HL-60/S4 treated with phorbol 12-myristate 13-acetate at 8.2 ng/mL for 4 days and 3 days (cell line): ENCODE results near the gene CELF5.
"Not testable (repeated sequence)": the region's sequence is repeated elsewhere in the genome, so short reads cannot be mapped to it uniquely, and the experiment has no call there.

ENCODE experiments used
- in situ Hi-C: fragments of 300-500 bp; cut with MboI; formaldehyde crosslinking; loops from 2 replicates; pipeline ENCODE4 v1.15.0; 2022; ENCODE audit warnings: low sequenced_read_pairs

Gene CELF5

DNA sequence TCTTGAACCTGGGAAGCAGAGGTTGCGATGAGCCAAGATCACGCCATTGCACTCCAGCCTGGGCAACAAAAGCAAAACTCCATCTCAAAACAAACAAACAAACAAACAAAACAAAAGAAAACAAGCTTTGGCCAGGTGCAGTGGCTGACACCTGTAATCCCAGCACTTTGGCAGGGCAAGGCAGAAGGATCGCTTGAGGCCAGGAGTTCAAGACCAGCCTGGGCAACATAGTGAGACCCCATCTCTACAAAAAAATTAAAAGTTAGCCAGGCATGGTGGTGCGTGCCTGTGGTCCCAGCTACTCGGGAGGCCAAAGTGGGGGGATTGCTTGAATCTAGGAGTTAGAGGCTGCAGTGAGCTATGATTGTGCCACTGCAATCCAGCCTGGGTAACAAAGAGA lies 64.0 kb downstream of the CELF5 start:
- in situ Hi-C loops, result not testable (repeated sequence)

DNA sequence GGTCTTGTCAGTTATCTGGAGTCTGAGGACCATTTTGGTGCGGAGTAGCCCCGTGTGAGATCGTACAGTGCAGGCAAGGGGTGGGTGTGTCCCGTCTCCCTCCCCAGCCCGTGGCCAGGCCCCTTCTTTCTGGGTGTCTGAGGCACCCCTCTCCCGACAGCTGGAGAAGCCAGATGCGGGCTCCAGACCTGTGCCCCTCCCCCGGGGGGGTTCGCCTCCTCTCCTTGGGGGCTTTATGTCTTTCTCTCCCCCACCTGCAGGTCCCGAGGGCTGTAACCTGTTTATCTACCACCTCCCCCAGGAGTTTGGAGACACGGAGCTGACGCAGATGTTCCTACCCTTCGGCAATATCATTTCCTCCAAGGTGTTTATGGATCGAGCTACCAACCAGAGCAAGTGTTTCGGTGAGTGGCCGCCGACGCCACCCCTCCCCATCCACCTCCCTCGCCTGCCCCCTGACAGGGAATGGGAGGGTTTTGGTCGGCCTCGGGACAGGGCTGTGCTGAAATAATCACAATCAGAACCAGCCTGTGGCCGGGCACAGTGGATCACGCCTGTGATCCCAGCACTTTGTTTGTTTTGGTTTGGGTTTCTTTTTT lies 65.6 kb downstream of the CELF5 start:
- in situ Hi-C loops, result no loop called here

DNA sequence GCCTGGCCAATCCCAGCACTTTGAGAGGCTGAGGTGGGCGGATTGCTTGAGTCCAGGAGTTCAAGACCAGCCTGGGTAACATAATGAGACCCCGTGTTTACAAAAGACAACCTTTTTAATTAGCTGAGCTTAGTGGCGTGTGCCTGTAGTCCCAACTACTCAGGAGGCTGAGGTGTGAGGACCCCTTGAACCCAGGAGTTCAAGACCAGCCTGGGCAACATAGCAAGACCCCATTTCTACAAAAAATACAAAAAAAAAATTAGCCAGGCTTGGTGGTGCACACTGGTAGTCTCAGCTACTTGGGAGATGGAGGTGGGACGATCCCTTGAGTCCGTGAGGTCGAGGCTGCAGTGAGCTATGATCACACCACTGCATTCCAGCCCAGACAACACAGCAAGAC lies 66.4 kb downstream of the CELF5 start:
- in situ Hi-C loops, result not testable (repeated sequence)

DNA sequence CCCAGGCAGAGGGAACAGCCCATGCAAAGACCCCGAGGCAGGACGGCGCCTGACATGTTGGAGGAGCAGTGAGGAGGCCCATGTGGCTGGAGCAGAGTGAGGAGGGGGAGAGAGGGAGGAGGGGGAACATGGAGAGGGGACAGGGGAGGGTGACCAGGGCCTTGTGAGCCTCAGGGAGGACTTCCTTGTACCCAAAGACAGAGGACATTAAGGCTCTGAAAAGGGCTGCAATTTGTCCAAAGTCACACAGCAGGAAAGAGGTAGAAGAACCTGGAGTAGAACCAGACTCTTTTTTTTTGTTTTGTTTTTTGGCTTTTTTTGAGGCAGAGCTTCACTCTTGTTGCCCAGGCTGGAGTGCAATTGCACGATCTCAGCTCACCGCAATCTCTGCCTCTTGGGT lies 67.2 kb downstream of the CELF5 start:
- in situ Hi-C loops, result no loop called here

DNA sequence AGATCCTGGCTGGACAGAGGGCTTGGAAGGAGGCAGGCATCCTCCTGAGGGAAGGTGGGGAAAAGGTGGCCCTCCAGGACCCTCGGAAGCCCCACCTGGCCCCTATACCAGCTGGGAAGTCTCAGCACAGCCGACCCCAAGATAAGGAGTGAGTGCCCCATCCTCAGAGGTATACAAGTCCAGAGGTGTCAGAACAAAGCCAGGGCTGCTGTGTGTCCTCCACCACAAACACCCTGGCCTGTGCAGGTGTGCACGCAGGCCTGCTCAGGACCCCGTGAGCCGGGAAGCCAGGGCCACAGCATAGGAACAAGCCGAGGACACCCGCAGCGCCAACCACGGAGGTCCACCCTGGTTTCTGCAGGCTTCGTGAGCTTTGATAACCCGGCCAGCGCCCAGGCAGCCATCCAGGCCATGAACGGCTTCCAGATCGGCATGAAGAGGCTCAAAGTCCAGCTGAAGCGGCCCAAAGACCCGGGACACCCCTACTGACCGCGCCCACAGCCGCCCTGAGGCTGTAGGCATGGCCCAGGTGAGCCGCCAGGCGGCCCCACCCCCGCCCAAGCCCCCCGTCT lies 68.6 kb downstream of the CELF5 start:
- in situ Hi-C loops, result no loop called here

DNA sequence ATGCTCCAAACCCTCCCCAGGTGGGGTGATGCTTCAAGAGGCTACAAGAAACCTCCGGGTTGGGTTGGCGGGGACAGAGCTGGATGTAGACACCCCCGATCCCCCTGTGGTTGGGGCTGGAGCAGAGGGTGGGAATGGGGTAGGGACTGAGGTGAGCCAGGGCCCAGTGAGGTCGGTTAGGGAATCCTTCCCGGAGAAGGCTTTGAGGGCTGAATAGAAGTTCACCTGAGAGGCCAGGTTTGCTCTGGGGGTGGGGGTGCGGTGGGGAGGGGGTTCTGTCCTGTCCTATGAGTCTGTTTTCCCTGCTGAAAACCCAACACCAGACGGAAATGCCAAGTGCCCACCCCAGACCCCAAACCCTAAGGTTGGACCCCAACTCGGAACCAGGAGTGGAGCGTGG lies 69.1 kb downstream of the CELF5 start:
- in situ Hi-C loops, result no loop called here

DNA sequence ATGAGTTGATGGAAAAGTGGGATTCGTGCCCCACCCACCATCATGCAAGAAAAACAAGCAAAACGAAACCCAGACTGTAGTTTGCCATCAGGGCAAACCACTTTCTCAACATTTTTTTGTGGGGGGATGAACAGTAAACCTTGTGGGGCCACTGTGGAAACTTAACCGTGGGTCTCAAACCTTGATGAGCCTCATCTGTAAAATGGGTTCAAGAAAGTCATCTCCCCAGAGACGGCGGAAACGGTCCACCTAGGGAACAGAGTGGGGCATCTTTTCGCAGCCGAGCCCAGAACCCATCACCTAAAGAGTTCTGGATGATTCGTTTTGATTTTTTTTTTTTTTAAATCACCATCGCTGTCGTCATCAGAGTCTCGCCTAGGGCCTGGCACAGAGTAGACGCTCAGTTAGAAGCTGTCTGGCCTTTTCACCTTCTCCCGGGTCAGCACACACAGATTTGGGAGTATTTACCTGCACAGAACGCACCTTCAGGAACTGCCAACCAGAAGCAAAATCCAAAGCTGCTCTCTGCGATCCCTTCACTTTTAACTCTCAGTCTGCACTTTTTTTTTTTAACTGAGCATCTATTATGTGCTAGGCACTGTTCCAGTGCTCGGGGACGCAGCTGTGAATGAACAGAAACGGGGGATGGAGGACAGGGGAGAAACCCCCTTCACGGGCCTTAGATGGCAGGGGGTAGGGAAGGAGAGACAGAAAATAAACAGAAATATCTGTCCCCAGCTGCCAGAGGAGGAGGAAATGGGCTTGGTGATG lies 69.8 kb downstream of the CELF5 start:
- in situ Hi-C loops, result no loop called here

DNA sequence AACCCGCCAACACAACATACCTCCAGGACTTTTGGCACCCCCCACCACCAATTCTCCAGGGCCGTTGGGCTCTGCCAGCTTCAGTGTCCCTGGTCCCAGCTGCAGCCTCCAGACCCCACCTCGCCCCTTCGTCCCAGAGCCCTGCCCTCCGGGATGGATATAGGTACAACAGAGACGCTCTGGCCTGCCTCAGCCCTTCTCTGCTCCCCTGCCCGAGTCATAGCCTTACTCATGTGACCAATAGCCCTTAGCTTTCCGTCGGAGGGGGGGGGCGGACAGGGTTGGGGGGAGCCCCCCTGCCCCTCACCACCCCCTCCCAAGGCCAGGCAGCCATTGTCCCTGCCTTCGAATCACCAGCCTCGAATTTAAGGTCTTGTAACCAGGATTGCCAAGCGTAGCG lies 71.1 kb downstream of the CELF5 start:
- in situ Hi-C loops, result no loop called here

DNA sequence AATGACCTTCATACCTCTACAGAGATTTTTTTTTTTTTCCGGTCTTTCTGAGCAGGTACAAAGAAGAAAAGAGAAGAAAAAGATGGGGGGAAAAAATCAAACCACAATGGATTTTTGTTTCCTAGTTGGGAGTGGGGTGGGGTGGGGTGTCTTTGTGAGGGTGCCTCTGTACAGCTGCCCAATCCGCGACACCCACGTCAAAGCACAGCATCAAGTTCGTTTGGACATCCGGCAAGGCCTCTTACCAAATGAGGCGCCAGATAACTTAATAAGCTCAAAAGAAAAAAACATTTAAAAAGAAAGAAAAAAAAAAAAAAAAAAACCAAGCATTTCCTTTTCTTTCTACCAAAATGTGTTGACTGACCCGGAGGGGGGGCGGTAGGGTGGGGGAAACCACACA lies 71.6 kb downstream of the CELF5 start:
- in situ Hi-C loops, result no loop called here

DNA sequence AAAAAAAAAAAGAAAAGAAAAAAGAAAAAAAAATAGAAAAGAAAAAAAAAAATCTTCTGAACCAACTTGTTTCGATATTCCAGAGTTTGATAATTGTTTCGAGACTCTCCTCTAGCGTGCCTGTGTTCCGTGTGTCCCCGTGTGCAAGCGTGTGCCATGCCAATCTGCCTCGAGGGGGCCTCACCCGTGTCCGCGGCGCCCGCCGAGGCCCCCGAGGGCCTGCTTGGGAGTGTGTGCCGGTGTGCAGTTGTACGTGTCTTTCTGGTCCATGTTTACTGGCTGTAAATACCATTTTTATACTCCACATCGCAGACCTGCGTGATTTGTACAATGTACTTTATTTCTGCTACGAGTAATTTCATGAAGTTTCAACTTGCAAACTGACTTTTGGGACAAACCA lies 72.0 kb downstream of the CELF5 start:
- in situ Hi-C loops, result no loop called here

DNA sequence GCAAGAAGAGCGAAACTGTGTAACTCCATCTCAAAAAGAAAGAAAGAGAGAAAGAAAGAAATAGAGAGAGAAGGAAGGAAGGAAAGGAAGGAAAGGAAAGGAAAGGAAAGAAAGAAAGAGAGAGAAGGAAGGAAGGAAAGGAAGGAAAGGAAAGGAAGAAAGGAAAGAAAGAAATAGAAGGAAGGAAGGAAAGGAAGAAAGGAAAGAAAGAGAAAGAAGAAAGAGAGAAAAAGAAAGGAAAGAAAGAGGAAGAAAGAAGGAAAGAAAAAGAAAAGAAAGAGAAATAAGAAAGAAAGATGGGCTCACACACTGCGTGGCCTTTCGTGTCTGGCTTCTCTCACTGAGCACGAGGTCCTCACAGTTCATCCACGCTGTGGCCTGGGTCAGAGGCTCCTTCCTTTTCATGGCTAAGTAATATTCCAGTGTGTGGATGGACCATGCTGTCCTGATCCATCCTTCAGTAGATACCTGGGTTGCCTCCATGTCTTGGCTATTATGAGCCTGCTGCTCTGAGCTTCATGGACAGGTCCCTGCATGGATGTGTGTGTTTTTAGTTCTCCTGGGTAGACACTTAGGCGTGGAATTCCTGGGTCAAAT lies 74.5 kb downstream of the CELF5 start:
- in situ Hi-C loops, result no loop called here

DNA sequence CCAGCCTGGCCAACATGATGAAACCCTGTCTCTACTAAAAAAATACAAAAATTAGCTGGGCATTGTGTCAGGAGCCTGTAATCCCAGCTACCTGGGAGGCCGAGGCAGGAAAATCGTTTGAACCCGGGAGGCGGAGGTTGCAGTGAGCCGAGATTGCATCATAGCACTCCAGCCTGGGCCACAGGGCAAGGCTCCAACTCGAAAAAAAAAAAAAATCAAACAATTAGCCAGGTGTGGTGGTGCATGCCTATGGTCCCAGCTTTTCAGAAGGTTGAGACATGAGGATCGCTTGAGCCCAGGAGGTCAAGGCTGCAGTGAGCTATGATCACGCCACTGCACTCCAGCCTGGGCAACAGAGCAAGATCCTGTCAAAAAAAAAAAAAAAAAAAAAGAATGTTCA lies 76.1 kb downstream of the CELF5 start:
- in situ Hi-C loops, result not testable (repeated sequence)

DNA sequence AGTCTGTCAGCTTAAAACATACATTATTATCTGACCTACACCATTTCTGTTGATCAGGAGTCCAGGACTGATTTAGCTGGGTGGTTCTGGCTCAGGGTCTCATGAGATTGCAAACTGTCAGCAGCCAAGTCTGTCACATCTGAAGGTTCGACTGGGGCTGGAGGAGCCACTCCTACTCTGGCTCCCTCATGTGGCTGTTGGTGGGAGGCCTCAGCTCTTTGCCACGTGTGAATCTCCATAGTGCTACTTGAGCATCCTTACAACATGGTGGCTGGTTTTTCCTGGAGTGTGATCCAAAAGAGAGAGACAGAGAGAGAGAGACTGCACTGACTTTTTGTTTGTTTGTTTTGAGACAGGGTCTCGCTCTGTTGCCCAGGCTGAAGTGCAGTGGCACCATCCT lies 78.3 kb downstream of the CELF5 start:
- in situ Hi-C loops, result no loop called here

DNA sequence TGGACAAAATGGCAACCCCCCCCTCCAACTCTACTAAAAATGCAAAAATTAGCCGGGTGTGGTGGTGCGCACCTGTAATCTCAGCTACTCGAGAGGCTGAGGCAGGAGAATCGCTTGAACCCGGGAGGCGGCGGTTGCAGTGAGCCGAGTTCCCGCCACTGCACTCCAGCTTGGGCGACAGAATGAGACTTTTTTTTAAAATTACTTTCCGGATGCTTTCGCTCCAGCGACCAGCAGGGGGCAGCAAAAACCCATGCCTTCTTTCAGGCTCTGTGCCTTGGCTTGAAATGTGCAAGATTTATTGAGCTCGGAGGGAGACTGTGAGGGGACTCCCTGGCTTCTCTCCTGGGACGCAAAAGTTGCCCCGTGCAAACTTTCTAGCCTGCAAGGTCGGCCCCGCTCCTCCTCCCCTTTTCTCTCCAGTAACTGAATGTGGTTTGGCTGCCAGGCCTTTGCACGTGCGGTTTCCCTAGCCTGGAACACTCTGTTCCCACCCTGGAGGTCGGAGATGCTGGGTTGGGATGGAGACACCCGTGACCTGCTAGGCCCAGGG lies 80.5 kb downstream of the CELF5 start:
- in situ Hi-C loops, result no loop called here

DNA sequence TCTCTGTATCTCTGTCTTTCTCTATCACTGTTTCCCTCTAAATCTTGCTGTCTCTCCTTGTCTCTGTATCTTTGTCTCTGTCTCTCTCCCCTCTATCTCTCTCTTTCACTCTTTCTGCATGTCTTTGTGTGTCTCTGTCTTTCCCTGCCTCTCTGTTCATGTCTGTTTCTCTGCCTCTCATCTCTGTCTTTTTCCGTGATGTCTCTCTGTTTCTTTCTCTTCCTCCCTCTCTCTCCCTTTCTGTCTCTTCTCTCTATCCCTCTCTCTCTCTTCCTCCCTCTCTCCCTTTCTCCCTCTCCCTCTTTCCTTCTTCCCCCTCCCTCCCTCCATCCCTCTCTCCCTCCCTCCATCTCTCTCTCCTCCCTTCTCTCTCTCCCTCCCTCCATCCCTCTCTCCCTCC lies 85.3 kb downstream of the CELF5 start:
- in situ Hi-C loops, result no loop called here

DNA sequence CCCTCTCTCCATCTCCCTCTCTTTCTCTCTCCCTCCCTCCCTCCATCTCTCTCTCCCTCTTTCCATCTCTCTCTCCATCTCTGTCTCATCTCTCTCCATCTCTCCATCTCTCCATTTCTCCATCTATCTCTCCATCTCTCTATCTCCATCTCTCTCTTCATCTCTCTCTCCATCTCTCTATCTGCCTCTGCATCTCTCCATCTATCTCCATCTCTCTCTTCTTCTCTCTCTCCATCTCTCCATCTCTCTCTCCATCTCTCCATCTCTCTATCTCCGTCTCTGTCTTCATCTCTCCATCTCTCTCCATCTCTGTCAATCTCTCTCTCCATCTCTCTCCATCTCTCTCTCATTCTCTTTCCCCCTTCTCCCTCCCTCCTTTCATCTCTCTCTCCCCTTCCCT lies 85.8 kb downstream of the CELF5 start:
- in situ Hi-C loops, result no loop called here

DNA sequence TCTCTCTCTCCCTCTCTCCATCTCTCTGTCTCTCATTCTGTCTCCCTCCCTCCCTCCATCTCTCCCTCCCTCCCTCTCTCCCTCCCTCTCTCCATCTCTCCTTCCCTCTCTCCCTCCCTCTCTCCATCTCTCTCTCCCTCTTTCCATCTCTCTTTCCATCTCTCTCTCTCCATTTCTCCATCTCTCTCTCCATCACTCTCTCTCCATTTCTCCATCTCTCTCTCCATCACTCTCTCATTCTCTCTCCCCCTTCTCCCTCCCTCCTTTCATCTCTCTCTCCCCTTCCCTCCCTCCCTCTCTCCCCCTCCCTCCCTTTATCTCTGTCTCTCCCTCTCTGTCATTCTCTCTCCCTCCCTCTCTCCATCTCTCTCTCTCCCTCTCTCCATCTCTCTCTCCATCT lies 86.2 kb downstream of the CELF5 start:
- in situ Hi-C loops, result no loop called here

DNA sequence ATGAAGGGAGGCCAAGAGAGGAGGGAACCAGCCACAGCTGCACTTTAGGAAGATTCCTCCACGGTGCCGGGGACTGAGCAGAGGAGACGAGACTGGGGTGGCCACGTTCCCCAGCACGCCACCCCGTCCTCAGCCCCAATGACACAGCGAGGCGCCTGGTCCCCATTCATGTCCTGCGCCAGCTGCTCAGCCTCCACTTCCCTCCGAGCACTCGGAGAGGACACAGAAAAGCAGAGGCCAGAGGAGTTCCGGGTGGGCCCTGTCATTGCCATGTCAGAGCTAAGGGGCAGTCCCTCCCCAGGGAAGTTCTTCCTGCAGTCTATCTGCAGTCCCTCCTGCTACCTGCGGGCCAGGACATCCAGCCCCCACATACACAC lies 88.7 kb downstream of the CELF5 start:
- in situ Hi-C loops, result no loop called here

DNA sequence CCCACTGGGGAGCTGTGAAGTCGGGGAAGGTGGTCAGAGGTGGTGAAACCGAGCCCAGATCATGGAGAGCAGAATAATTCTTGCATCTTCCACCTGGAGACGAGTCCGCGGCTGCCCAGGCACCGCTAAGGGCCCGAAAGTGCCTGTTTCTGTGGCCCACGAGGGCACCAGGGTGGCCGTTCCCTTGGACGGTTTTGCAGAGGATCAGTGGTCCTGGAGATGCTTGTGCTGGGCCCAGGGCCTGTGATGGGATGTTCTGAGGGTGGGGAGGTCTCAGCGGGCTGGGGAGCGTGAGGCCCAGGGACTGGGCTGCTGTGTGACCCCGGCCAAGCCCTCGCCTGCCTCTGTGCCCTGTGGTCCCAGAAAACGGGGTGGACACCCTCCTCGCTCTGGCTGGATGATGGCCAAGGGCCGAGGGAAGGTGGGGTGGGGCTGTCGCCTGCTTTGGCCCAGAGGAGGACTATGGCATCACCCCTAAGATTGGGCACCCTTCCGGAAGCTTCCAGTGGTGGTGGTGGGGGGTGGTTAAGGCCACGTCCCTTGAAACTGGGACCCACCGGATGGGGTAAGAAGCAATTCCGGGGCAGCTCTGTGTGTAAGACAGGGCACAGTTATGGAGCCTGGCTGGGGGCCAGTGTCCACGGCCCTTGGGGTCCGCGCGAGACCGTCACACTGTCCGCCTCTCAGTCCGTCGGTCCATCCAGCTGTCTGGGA lies 90.7 kb downstream of the CELF5 start:
- in situ Hi-C loops, result no loop called here

DNA sequence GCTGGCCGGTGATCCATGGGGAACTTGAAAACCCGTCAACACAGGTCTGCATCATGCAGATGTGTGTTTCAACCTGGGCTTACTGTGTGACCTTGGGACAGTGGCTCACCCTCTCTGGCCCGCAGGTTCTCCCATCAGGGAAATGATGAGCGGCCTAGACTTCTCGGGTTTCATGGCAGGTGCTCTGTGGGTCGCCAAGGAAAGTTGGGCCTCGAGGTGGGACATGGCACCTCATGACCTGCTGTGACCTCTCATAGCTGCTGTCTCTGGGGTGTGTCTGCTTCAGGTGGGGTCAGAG lies 91.2 kb downstream of the CELF5 start:
- in situ Hi-C loops, result no loop called here

DNA sequence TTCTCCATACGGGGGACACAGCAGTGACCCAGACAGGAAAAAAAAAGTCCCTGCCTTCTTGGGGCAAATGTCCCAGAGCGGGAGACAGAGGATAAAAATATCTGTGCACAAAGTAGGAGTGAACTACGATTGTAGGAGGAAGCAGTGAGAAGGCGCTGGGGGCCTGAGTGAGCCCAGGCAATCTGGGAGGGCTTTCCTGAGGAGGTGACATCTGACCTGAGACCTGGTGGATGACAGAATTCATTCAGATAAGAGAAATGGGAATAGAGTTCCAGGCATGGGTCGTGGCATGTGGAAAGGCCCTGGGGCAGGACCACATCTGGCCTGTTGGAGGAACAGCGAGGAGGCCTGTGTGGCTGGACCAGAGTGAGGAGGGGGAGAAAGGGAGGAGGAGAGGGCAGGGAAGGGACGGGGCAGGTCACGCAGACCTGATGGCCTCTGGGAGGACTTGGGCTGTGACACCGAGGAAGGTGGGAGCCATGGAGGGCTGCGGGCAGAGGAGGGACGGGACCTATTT lies 91.7 kb downstream of the CELF5 start:
- in situ Hi-C loops, result no loop called here
